Lung (tissue), 12 donors: ENCODE results near the gene RASSF5. TPM values are rescaled to one million over a fixed set of nuclear protein-coding genes. Genes with fewer than 3 reads are reported as not detected.

Experiments used
- ATAC-seq: fragments of 200-7000 bp; cut with Tn5 transposase; one replicate; pipeline ENCODE4 v1.9.1; 2020; ENCODE audit warnings: moderate number of reproducible peaks; ENCODE audit not compliant: insufficient read depth, low FRiP score
- DNase-seq, 3 donors: peaks; one replicate each; pipeline ENCODE4 v3.0.0-alpha.2; 2013 to 2017
- H3K27ac ChIP-seq, 2 donors: one replicate each; pipeline ENCODE4 v1.5.1; 2013; ENCODE audit warnings: mild to moderate bottlenecking in 2 of 2, moderate library complexity in 2 of 2, control low read depth in 1 of 2, inconsistent platforms in 1 of 2, low read depth in 1 of 2, low read length in 1 of 2
- H3K27me3 ChIP-seq, 3 donors: one replicate each; pipeline ENCODE4 v1.5.1; 2013; ENCODE audit warnings: low read length in 2 of 3; ENCODE audit not compliant: control insufficient read depth in 3 of 3, insufficient read depth in 3 of 3
- H3K36me3 ChIP-seq, 4 donors: one replicate each; pipeline ENCODE4 v1.5.1; 2013; ENCODE audit warnings: low read length in 4 of 4, mild to moderate bottlenecking in 1 of 4, moderate library complexity in 1 of 4; ENCODE audit not compliant: control insufficient read depth in 4 of 4, insufficient read depth in 4 of 4
- H3K4me1 ChIP-seq, 5 donors: one replicate each; pipeline ENCODE4 v1.5.1; 2013; ENCODE audit warnings: low read length in 5 of 5, mild to moderate bottlenecking in 2 of 5, moderate library complexity in 1 of 5; ENCODE audit not compliant: control insufficient read depth in 5 of 5, insufficient read depth in 5 of 5
- H3K4me3 ChIP-seq: one replicate; pipeline ENCODE4 v1.5.1; 2013; ENCODE audit warnings: mild to moderate bottlenecking, control low read depth, moderate library complexity
- H3K9ac ChIP-seq, 2 donors: one replicate each; pipeline ENCODE4 v1.5.1; 2013; ENCODE audit warnings: low read length in 2 of 2, control low read depth in 1 of 2; ENCODE audit not compliant: insufficient read depth in 1 of 2
- H3K9me3 ChIP-seq, 4 donors: one replicate each; pipeline ENCODE4 v1.5.1; 2013; ENCODE audit warnings: low read length in 3 of 4, mild to moderate bottlenecking in 1 of 4, moderate library complexity in 1 of 4; ENCODE audit not compliant: control insufficient read depth in 4 of 4, insufficient read depth in 3 of 4
- WGBS, 2 donors: extraction: QIAGEN DNeasy Blood & Tissue Kit; methylation state at CpG; one replicate each; pipeline ENCODE4 v1.1.7; 2013; 5-methylcytosine and 5-hydroxymethylcytosine counted together
- polyA plus RNA-seq, 2 donors: library from polyadenylated mRNA; stranded (reverse); fragments of 200-250 nt; gene quantifications; one replicate each; pipeline ENCODE4 v1.2.1, GENCODE V29; 2013
- total RNA-seq, 2 donors: library from RNA; depleted of rRNA in 1 of 2; stranded (reverse); fragments of >200 nt in 1 of 2; gene quantifications; one replicate each; pipeline ENCODE4 v1.2.1, GENCODE V29; 2014 to 2021
- TF ChIP-seq, protein P1 (sequence below): IDR thresholded peaks from 2 replicates; pipeline ENCODE4 v1.5.1; 2012; ENCODE audit warnings: mild to moderate bottlenecking; ENCODE audit errors: control extremely low read depth, extremely low read depth
- donor health status: control.
- donor health status: control.
- donor health status: Bipolar disorder and iron deficiency.
- donor health status: healthy.
- donor health status: DM: yes; HTN: yes; CAD: no.

Gene RASSF5
- total and polyA plus RNA-seq, 4 donors, result 10.3 to 38.2 (median 30.7) TPM

DNA sequence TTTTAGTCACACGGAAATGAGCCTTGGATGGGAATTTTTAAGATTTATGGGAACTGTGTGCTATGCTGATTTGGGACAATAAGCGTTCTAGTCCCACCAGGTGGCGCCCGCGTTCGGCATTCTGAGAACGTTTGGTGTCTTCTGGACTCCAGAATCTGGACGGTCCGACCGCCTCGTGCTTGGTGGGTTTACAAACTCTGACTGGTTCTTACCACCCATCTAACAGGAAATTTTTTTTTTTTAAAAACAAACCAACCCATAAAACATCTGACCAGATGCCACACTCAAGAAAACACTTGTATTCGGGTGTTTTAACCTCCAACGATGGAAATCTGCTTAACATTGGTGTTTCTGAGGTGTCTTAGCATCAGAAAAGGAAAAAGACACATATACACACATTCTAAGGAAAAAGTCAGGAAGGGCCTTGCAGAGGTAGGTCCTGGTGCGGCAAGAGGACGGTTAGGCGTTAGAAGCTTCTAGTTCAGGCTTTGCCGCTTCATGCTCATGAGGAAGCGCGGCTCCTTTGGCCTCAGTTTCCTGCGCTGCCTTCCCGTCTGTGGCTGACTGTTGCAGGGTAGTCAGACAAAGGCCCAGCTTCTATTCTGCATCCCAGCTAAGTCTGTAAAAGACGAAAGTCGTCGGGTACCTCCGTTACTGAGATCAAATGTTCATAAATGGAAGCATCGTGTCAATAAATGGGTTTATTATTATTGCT is 127.2 kb downstream of the RASSF5 start:
- 4 to 7% methylated on average over 26 of the region's 26 CpGs for WGBS, 2 donors
- H3K27ac ChIP-seq, result peak overlapping the region; percentile 67 to 74
- ATAC-seq, result peak; percentile 61

GRCh38 chr1:206635080-206635977 is 128.0 kb downstream of the RASSF5 start, which contains the start of gene DYRK3:
Gene DYRK3, plus strand, starts transcription at chr1:206635536. Its CDS starts 168 bp downstream, at chr1:206635704.
- Histone ChIP-seq H3K9me3 (no peaks in the 10 kb centered on the region), H3K27me3 (no peaks in the 10 kb centered on the region)
- peak; percentile 97 for ATAC-seq

More for the DNA sequence above, 127.2 kb downstream of the RASSF5 start:
- TF ChIP-seq, protein P1, sequence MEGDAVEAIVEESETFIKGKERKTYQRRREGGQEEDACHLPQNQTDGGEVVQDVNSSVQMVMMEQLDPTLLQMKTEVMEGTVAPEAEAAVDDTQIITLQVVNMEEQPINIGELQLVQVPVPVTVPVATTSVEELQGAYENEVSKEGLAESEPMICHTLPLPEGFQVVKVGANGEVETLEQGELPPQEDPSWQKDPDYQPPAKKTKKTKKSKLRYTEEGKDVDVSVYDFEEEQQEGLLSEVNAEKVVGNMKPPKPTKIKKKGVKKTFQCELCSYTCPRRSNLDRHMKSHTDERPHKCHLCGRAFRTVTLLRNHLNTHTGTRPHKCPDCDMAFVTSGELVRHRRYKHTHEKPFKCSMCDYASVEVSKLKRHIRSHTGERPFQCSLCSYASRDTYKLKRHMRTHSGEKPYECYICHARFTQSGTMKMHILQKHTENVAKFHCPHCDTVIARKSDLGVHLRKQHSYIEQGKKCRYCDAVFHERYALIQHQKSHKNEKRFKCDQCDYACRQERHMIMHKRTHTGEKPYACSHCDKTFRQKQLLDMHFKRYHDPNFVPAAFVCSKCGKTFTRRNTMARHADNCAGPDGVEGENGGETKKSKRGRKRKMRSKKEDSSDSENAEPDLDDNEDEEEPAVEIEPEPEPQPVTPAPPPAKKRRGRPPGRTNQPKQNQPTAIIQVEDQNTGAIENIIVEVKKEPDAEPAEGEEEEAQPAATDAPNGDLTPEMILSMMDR, result peak; percentile 74
- no peaks in the 10 kb centered on the region for H3K9me3 ChIP-seq
- H3K36me3 ChIP-seq, result no peaks in the 10 kb centered on the region
- no peak overlapping the region for H3K4me3 ChIP-seq
- peak overlapping the region; percentile 33 to 82 for H3K9ac ChIP-seq
- H3K27me3 ChIP-seq, result no peaks in the 10 kb centered on the region
- peaks cover 2 to 43% (median 7%) of the 10 kb centered on the region in 5 donors for H3K4me1 ChIP-seq
- peak; percentile 91 to 96 (median 93) for DNase-seq

DNA sequence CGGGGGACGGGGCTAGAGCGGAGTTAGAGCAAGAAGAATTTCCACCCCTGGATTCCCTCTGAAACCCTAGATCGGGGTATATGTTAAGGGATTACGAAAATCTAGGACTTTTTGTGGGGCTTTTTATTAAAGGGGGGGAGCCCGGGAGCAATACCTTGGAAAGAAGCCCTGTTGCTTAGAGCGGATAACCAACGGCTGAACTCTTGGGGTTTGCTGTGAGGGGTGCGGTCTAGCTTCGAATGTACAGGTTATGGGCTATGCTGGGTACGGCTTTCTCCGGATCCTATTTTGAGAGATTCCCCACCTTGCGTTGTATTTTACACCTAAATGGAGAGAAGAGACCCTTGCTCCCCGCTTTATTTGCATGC is 128.6 kb downstream of the RASSF5 start:
- ATAC-seq (no peak), DNase-seq (peak in 1 of 3 donors; percentile 60)
- Histone ChIP-seq H3K4me3 (peak overlapping the region; percentile 72), H3K4me1 (peaks cover 2 to 39% (median 7%) of the 10 kb centered on the region in 5 donors), H3K9me3 (no peaks in the 10 kb centered on the region), H3K9ac (peak overlapping the region; percentile 70 to 84), H3K27ac (peak overlapping the region in 1 of 2 donors; percentile 91), H3K27me3 (no peaks in the 10 kb centered on the region), H3K36me3 (no peaks in the 10 kb centered on the region)
- WGBS, 2 donors, result 3 to 4% methylated on average over 14 of the region's 14 CpGs
- TF ChIP-seq, protein P1, result no peak

More at GRCh38 chr1:206635080-206635977, 128.0 kb downstream of the RASSF5 start, which contains the start of gene DYRK3:
- Histone ChIP-seq H3K4me3 (peak within 1 kb of the TSS; percentile 72), H3K4me1 (peaks cover 2 to 43% (median 7%) of the 10 kb centered on the region in 5 donors), H3K27ac (peak within 1 kb of the TSS; percentile 74 to 91), H3K9ac (peak within 1 kb of the TSS; percentile 82 to 84), H3K36me3 (no peaks in the 10 kb centered on the region)
- peak; percentile 92 to 96 (median 95) for DNase-seq
- WGBS, 2 donors, result 0 to 1% methylated on average over 67 to 84 of the region's 84 CpGs
- TF ChIP-seq, protein P1, result peak; percentile 0
